Central memory CD8-positive, alpha-beta T cell (primary cell): ENCODE measurements around the gene CACNA1I.

Experiments used
- ATAC-seq: fragments of 150-1000 bp; cut with Tn5 transposase; replicated peaks from 2 replicates; pipeline ENCODE4 v1.10.0; 2022; ENCODE audit warnings: mild to moderate bottlenecking, moderate FRiP score, moderate number of reproducible peaks; ENCODE audit not compliant: poor library complexity, severe bottlenecking; ENCODE audit errors: extremely low read depth
- DNase-seq, 2 donors: peaks; one replicate each; pipeline ENCODE4 v3.0.0; 2021; ENCODE audit warnings: low spot score in 2 of 2
- H3K27ac Mint-ChIP-seq: one replicate; pipeline ENCODE4 v1.8.0; 2022; ENCODE audit warnings: low read depth, mild to moderate bottlenecking, moderate library complexity, mixed read lengths
- H3K27me3 Mint-ChIP-seq: one replicate; pipeline ENCODE4 v1.8.0; 2022; ENCODE audit warnings: mixed read lengths
- H3K36me3 Mint-ChIP-seq: one replicate; pipeline ENCODE4 v1.8.0; 2022; ENCODE audit warnings: mild to moderate bottlenecking, moderate library complexity, mixed read lengths; ENCODE audit not compliant: insufficient read depth
- H3K4me1 Mint-ChIP-seq: one replicate; pipeline ENCODE4 v1.8.0; 2022; ENCODE audit warnings: mixed read lengths
- H3K4me3 Mint-ChIP-seq: one replicate; pipeline ENCODE4 v1.8.0; 2022; ENCODE audit warnings: mild to moderate bottlenecking, moderate library complexity, mixed read lengths
- H3K9me3 Mint-ChIP-seq: one replicate; pipeline ENCODE4 v1.8.0; 2022; ENCODE audit warnings: mixed read lengths

Gene CACNA1I

DNA sequence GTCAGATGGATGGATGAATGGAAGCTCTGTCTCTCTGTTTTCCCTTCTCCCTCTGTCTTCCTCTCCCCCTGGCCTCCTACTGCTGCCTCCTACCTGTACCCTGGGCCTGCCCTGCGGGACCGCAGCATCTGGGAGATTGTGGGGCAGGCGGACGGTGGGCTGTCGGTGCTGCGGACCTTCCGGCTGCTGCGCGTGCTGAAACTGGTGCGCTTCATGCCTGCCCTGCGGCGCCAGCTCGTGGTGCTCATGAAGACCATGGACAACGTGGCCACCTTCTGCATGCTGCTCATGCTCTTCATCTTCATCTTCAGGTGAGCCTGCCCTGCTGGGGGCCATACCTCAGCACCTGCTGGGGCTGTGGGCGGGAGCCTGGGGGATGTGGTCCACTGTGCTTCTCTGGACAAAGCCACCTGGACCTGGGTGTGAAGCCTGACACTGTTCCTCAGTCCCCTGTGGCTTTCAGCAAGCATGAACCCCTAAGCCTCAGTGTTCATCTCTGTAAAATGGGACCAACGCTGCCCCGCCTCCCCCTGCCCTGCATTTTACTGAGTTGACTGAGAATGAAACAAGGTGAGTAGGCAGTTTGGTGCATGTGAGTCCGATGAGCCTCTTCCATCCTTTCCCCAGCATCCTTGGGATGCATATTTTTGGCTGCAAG, 88.4 kb downstream of the CACNA1I start:
- DNase-seq (no peak), ATAC-seq (no peak)
- peaks cover 4% of the 10 kb centered on the region for H3K36me3 Mint-ChIP-seq
- H3K27me3 Mint-ChIP-seq, result peaks cover 35% of the 10 kb centered on the region
- H3K4me3 Mint-ChIP-seq, result peak overlapping the region; percentile 67
- H3K9me3 Mint-ChIP-seq, result no peaks in the 10 kb centered on the region
- peaks cover 47% of the 10 kb centered on the region for H3K4me1 Mint-ChIP-seq
- peak overlapping the region; percentile 73 for H3K27ac Mint-ChIP-seq

DNA sequence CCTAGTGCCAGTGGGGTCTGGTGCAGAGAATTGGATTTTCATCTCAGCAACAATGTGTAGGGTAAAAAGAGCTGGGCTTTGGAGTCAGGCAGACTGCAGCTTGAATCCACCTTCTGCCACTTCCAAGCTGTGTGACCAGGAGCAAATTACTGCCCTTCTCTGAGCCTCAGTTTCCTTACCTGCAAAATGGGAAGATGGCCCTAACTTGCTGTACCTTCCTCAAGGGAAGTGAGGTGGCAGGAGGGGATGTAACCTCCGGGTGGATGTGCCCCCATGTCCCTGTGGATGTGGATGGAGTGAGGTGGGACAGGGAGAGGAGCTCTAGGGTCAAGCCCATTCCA, 90.9 kb downstream of the CACNA1I start:
- peak overlapping the region; percentile 41 for H3K27ac Mint-ChIP-seq
- peaks cover 4% of the 10 kb centered on the region for H3K36me3 Mint-ChIP-seq
- H3K27me3 Mint-ChIP-seq, result peaks cover 35% of the 10 kb centered on the region
- ATAC-seq (no peak), DNase-seq (no peak)
- H3K9me3 Mint-ChIP-seq, result no peaks in the 10 kb centered on the region
- H3K4me3 Mint-ChIP-seq, result peak overlapping the region; percentile 71
- H3K4me1 Mint-ChIP-seq, result peaks cover 47% of the 10 kb centered on the region

DNA sequence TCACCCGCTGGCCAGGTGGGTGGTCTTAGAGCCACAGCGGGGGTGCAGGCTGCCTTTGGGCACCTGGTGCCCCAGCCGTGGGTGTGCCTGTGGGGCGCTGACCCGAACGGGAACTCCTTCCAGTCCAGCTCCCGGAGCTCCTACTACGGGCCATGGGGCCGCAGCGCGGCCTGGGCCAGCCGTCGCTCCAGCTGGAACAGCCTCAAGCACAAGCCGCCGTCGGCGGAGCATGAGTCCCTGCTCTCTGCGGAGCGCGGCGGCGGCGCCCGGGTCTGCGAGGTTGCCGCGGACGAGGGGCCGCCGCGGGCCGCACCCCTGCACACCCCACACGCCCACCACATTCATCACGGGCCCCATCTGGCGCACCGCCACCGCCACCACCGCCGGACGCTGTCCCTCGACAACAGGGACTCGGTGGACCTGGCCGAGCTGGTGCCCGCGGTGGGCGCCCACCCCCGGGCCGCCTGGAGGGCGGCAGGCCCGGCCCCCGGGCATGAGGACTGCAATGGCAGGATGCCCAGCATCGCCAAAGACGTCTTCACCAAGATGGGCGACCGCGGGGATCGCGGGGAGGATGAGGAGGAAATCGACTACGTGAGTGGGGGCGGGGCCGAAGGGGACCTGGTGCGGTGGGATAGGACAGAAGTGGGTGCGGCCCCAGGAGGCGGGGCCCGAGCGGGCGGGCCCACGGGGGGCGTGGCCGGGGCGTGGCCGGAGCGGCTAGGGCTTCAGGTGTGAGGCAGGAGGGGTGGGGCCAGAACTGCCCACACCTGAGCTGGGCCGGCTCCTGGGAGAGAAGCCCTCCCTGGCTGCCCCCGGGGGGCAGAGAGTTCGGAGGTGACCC, 91.5 kb downstream of the CACNA1I start:
- H3K4me3 Mint-ChIP-seq, result peak overlapping the region; percentile 77
- no peak overlapping the region for H3K27ac Mint-ChIP-seq
- peaks cover 47% of the 10 kb centered on the region for H3K4me1 Mint-ChIP-seq
- peak; percentile 71 for ATAC-seq
- H3K36me3 Mint-ChIP-seq, result peaks cover 3% of the 10 kb centered on the region
- no peaks in the 10 kb centered on the region for H3K9me3 Mint-ChIP-seq
- peaks cover 33% of the 10 kb centered on the region for H3K27me3 Mint-ChIP-seq
- peak; percentile 67 to 69 for DNase-seq

DNA sequence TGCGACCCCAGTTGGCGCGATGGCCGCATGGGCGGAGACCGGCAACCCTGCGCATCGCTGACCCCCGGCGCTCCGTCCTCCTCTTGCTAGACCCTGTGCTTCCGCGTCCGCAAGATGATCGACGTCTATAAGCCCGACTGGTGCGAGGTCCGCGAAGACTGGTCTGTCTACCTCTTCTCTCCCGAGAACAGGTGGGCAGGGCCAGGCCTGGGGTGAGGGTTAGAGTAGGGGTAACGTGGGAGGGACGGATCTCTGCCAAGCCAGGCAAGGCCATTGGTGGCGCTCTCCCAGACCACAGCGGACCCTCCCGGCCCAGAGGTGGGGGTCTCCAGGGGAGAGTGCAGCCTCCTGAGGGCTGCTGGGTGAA, 92.1 kb downstream of the CACNA1I start:
- Mint-ChIP-seq H3K4me3 (peak overlapping the region; percentile 77), H3K4me1 (peaks cover 47% of the 10 kb centered on the region), H3K36me3 (peaks cover 3% of the 10 kb centered on the region), H3K9me3 (no peaks in the 10 kb centered on the region), H3K27me3 (peaks cover 33% of the 10 kb centered on the region), H3K27ac (peak overlapping the region; percentile 10)
- ATAC-seq (no peak), DNase-seq (no peak)

DNA sequence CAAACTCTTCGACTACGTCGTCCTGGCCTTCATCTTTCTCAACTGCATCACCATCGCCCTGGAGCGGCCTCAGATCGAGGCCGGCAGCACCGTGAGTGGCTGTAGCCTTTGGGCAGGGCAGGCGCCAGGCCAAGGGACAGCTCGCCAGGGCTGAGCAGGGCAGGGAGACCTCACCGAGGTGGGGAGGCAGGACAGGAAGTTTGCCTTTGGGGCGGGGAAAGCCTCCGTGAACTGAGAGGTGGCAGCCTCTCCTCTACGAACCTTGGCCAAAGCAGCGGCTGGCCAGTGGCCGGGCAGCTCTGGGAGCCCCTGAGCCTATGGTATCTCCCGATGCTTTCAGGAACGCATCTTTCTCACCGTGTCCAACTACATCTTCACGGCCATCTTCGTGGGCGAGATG, 93.2 kb downstream of the CACNA1I start:
- H3K9me3 Mint-ChIP-seq, result no peaks in the 10 kb centered on the region
- peak overlapping the region; percentile 77 for H3K4me3 Mint-ChIP-seq
- H3K4me1 Mint-ChIP-seq, result peaks cover 36% of the 10 kb centered on the region
- no peak overlapping the region for H3K27ac Mint-ChIP-seq
- H3K27me3 Mint-ChIP-seq, result peaks cover 33% of the 10 kb centered on the region
- DNase-seq (no peak), ATAC-seq (no peak)
- peaks cover 4% of the 10 kb centered on the region for H3K36me3 Mint-ChIP-seq

DNA sequence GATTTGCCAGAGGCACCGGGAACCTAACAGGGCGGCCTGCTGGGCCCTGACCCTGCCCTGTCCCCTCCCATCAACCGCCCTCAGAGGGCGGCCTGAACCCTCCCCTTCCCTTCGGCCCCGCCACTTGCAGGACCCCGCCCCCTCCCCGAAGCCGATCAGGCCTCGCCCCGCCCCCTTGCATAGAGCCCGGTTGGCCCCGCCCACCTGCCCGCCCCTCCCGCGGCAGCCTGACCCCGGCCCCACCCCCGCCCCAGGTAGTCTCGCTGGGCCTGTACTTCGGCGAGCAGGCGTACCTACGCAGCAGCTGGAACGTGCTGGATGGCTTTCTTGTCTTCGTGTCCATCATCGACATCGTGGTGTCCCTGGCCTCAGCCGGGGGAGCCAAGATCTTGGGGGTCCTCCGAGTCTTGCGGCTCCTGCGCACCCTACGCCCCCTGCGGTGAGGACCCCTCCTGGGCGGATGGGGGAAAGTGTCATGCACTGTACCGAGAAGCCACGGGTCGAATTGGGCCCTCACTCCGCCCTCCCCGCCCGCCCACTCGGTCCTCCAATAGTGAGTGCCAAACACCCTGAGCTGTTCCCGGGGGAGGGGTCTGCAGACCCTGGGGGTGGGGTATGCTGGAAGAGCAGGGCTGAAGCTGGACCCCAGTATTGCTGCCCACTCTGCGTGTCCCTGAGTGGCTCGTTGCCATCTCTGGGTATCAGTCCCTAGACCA, 94.1 kb downstream of the CACNA1I start:
- no peak for DNase-seq
- peaks cover 33% of the 10 kb centered on the region for H3K27me3 Mint-ChIP-seq
- H3K4me3 Mint-ChIP-seq, result no peak overlapping the region
- H3K9me3 Mint-ChIP-seq, result no peaks in the 10 kb centered on the region
- H3K27ac Mint-ChIP-seq, result no peak overlapping the region
- H3K4me1 Mint-ChIP-seq, result peaks cover 27% of the 10 kb centered on the region
- peaks cover 4% of the 10 kb centered on the region for H3K36me3 Mint-ChIP-seq
- no peak for ATAC-seq

DNA sequence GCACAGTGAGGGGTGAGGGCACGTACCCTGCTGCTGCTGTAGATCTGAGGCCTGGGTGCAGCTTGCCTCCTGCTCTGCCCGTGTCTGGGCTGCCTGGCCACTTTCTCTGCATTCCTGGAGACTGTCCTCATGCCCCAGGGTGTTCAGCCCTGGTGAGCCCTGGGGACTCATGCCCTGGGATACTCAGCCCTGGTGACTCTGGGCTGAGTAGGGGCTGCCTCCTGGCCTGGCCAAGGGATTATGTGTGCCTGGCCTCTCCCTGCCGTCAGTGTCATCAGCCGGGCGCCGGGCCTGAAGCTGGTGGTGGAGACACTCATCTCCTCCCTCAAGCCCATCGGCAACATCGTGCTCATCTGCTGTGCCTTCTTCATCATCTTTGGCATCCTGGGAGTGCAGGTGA, 94.7 kb downstream of the CACNA1I start:
- Mint-ChIP-seq H3K27me3 (peaks cover 33% of the 10 kb centered on the region), H3K9me3 (no peaks in the 10 kb centered on the region), H3K36me3 (peaks cover 4% of the 10 kb centered on the region), H3K4me3 (no peak overlapping the region), H3K4me1 (peaks cover 24% of the 10 kb centered on the region), H3K27ac (no peak overlapping the region)
- ATAC-seq (no peak), DNase-seq (no peak)

DNA sequence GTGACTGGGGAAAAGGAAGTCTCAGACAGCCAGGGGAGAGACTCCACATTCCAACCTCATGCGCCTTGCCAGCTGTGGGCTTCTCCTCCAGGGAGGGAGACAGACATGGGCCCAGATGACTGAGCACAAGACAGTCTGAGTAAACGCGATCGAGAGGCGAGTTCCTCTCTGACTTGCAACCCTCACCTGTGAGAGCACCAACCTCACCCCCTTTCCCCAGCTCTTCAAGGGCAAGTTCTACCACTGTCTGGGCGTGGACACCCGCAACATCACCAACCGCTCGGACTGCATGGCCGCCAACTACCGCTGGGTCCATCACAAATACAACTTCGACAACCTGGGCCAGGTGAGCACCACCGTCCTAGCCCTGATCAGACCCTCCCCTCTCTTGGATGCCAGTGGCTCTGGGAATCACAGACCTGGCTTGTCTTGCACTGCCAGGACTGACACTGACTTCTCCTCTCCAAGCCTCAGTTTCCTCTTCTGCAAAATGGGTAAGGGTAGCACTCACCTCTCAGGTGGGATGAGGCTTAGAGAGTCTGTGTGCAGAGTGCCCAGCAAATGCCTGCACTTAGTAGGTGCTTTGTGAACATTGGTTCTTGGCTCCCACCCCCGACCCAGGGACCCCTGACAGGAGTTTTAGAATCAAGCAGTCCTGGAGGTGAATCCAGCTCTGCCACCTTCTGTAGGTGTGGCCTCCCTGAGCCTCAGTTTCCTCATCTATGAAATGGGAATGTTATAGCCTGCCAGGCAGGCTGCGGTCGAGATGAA, 95.3 kb downstream of the CACNA1I start:
- peaks cover 29% of the 10 kb centered on the region for H3K27me3 Mint-ChIP-seq

DNA sequence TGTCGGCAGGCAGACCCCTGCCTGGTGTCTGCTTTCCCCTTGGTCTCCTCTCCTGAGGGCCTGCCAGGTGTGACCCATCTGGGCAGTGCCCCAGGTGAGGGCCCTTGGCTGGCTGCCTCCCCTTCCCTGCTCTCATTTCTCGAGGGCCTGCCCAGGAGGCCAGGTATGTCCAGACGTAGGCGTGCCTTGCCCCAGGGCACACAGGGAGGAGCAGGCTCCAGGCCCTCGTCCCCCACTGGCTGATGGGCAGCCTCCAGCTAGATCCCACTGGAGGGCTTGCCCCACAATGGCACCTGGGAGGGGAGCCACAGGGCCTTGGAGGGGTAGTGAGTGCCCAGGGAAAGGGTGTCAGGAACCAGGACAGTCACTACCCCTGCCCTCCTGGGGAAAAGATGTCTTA, 95.9 kb downstream of the CACNA1I start:
- peaks cover 4% of the 10 kb centered on the region for H3K9me3 Mint-ChIP-seq
- peaks cover 17% of the 10 kb centered on the region for H3K4me1 Mint-ChIP-seq
- H3K36me3 Mint-ChIP-seq, result peaks cover 6% of the 10 kb centered on the region
- peaks cover 23% of the 10 kb centered on the region for H3K27me3 Mint-ChIP-seq
- DNase-seq, result no peak
- no peak overlapping the region for H3K4me3 Mint-ChIP-seq
- no peak overlapping the region for H3K27ac Mint-ChIP-seq
- ATAC-seq, result no peak

More for the DNA sequence above, 95.3 kb downstream of the CACNA1I start:
- peaks cover 4% of the 10 kb centered on the region for H3K36me3 Mint-ChIP-seq
- peaks cover 24% of the 10 kb centered on the region for H3K4me1 Mint-ChIP-seq
- ATAC-seq (no peak), DNase-seq (no peak)
- H3K4me3 Mint-ChIP-seq, result no peak overlapping the region
- peak overlapping the region; percentile 44 for H3K27ac Mint-ChIP-seq
- no peaks in the 10 kb centered on the region for H3K9me3 Mint-ChIP-seq

DNA sequence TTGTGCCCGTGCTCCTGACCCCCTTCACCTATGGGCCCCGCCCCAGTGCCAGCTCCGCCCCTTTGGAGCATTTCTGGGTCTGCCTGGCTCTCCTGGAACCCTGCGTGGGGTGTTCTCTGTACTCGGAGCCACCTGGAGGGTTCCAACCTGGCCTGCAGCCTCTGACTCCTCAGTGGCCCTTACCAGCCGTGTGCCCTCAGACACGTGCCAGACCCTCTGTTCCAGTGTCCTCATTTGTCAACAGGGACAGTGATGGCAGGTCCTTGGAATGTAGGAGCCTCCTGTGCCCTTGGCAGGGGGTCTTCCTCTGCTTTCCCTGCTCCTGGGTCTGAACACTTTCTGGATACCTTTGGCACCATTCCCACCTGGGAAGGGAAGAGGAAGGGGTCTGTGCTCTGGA, 96.4 kb downstream of the CACNA1I start:
- peaks cover 23% of the 10 kb centered on the region for H3K27me3 Mint-ChIP-seq
- peaks cover 5% of the 10 kb centered on the region for H3K36me3 Mint-ChIP-seq
- no peak overlapping the region for H3K27ac Mint-ChIP-seq
- ATAC-seq, result no peak
- peaks cover 16% of the 10 kb centered on the region for H3K4me1 Mint-ChIP-seq
- H3K4me3 Mint-ChIP-seq, result no peak overlapping the region
- H3K9me3 Mint-ChIP-seq, result peaks cover 8% of the 10 kb centered on the region
- DNase-seq, result no peak

DNA sequence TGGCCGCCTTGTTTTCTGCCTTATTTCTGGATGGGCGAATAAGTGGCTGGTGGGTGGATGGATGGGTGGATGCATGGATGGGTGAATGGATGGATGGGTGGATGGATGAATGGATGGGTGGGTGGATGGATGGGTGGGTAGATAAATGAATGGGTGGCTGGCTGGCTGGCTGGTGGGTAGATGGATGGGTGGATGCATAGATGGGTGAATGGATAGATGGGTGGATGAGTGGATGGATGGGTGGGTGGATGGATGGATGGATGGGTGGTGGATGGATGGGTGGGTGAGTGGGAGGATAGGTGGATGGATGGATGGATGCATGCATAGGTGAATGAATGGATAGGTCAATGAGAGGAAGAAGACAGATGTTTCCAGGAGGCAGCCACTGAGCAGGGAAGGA, 98.9 kb downstream of the CACNA1I start:
- ATAC-seq, result no peak
- peaks cover 7% of the 10 kb centered on the region for H3K27me3 Mint-ChIP-seq

DNA sequence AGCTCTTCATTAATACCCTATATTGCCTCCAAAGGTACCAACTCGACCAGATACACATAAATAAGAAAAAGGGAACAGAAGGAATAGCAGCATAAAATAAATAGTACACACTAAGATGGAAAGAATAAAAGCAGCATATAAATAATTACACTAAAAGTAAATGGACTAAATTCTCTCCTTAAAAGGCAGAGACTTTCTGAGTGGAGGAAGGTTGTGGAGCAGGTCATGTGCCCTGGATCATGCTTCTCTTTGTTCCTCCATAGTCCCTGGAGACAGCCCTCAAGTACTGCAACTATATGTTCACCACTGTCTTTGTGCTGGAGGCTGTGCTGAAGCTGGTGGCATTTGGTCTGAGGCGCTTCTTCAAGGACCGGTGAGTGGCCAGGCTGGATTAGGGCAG, 101.4 kb downstream of the CACNA1I start:
- Mint-ChIP-seq H3K27me3 (no peaks in the 10 kb centered on the region), H3K27ac (no peak overlapping the region), H3K9me3 (peaks cover 15% of the 10 kb centered on the region), H3K4me3 (no peak overlapping the region), H3K4me1 (peaks cover 8% of the 10 kb centered on the region), H3K36me3 (peaks cover 9% of the 10 kb centered on the region)
- DNase-seq (no peak), ATAC-seq (no peak)

More for the DNA sequence above, 98.9 kb downstream of the CACNA1I start:
- Mint-ChIP-seq H3K4me3 (no peak overlapping the region), H3K9me3 (peaks cover 15% of the 10 kb centered on the region), H3K36me3 (peaks cover 7% of the 10 kb centered on the region), H3K27ac (no peak overlapping the region), H3K4me1 (no peaks in the 10 kb centered on the region)
- DNase-seq, result no peak
